Keratinocyte (primary cell): ENCODE measurements around the gene RASAL2. TPM values are rescaled to one million over a fixed set of nuclear protein-coding genes. Genes with fewer than 3 reads are reported as not detected.

Source experiments
- DNase-seq: peaks from one replicate; pipeline ENCODE4 v3.0.0-alpha.2; 2011; ENCODE audit warnings: low read depth, missing footprints, low spot score
- FAIRE-seq: peaks from 2 replicates; lab custom pipeline; 2011; peaks lifted over from hg19 to GRCh38; lab: Jason Lieb, UNC
- H2AFZ ChIP-seq: 2 replicates; pipeline ENCODE4 v1.6.0; 2012; ENCODE audit warnings: low read length, control low read depth, inconsistent platforms; ENCODE audit not compliant: control insufficient read depth
- H3K27ac ChIP-seq: 2 replicates; pipeline ENCODE4 v1.5.1; 2011; ENCODE audit warnings: low read length; ENCODE audit not compliant: control insufficient read depth, insufficient read depth
- H3K27me3 ChIP-seq: 3 replicates; pipeline ENCODE4 v1.6.0; 2011; ENCODE audit warnings: low read length; ENCODE audit not compliant: control insufficient read depth, insufficient read depth; ENCODE audit errors: extremely low read depth
- H3K36me3 ChIP-seq, 2 experiments: 2 replicates in 1 of 2; 3 replicates in 1 of 2; pipeline ENCODE4 v1.5.1; 2011; ENCODE audit warnings: low read length in 2 of 2, mild to moderate bottlenecking in 1 of 2; ENCODE audit not compliant: control insufficient read depth in 2 of 2, insufficient read depth in 2 of 2; ENCODE audit errors: extremely low read depth in 1 of 2
- H3K4me1 ChIP-seq: 3 replicates; pipeline ENCODE4 v1.5.1; 2011; ENCODE audit warnings: low read length; ENCODE audit not compliant: control insufficient read depth, insufficient read depth; ENCODE audit errors: extremely low read depth
- H3K4me2 ChIP-seq: 3 replicates; pipeline ENCODE4 v1.6.0; 2011; ENCODE audit warnings: low read depth, low read length; ENCODE audit not compliant: control insufficient read depth, insufficient read depth; ENCODE audit errors: extremely low read depth
- H3K4me3 ChIP-seq, 3 experiments: fragments of 200-600 bp in 1 of 3; sonication (generic) in 1 of 3; 2 replicates in 2 of 3; 3 replicates in 1 of 3; pipeline ENCODE4 v1.5.1; 2011 to 2016; ENCODE audit warnings: low read length in 3 of 3, mild to moderate bottlenecking in 3 of 3, control low read depth in 2 of 3, inconsistent platforms in 1 of 3, low read depth in 1 of 3, mixed read lengths in 1 of 3, mixed run types in 1 of 3, moderate library complexity in 1 of 3; ENCODE audit not compliant: control insufficient read depth in 2 of 3, insufficient read depth in 2 of 3; ENCODE audit errors: extremely low read depth in 1 of 3
- H3K79me2 ChIP-seq: 2 replicates; pipeline ENCODE4 v1.6.0; 2012; ENCODE audit warnings: low read length; ENCODE audit not compliant: control insufficient read depth, insufficient read depth
- H3K9ac ChIP-seq: 3 replicates; pipeline ENCODE4 v1.6.0; 2011; ENCODE audit warnings: low read length; ENCODE audit not compliant: control insufficient read depth, insufficient read depth; ENCODE audit errors: extremely low read depth
- H3K9me1 ChIP-seq: 3 replicates; pipeline ENCODE4 v1.6.0; 2011; ENCODE audit warnings: low read length; ENCODE audit not compliant: control insufficient read depth, insufficient read depth; ENCODE audit errors: extremely low read depth
- H3K9me3 ChIP-seq: 2 replicates; pipeline ENCODE4 v1.5.1; 2012; ENCODE audit warnings: low read depth, low read length; ENCODE audit not compliant: control insufficient read depth
- H4K20me1 ChIP-seq: 3 replicates; pipeline ENCODE4 v1.6.0; 2011; ENCODE audit warnings: low read length; ENCODE audit not compliant: control insufficient read depth, insufficient read depth; ENCODE audit errors: extremely low read depth
- EZH2 ChIP-seq: IDR thresholded peaks from one replicate; pipeline ENCODE4 v1.6.1; 2012; ENCODE audit warnings: inconsistent platforms, mild to moderate bottlenecking, low read length, moderate library complexity
- dilution Hi-C: fragments of 300-500 bp; cut with MboI; formaldehyde crosslinking; loops from one replicate; pipeline ENCODE4 v1.7.0; 2020; ENCODE audit warnings: low sequenced_read_pairs; ENCODE audit not compliant: extremely low pct_ligation_motif_present
- polyA plus RNA-seq, 5 experiments: library from polyadenylated mRNA; depleted of rRNA in 3 of 5; stranded (reverse) in 3 of 5; stranded (forward) in 1 of 5; unstranded in 1 of 5; fragments of >200 nt; gene quantifications; 1 replicate in 1 of 5; 2 replicates in 3 of 5; 3 replicates in 1 of 5; pipeline versions ENCODE4 v1.2.1 to v1.2.3, GENCODE V29; 2011 to 2012; ENCODE audit warnings: missing spikeins in 2 of 5, low read depth in 1 of 5, low replicate concordance in 1 of 5
- TF ChIP-seq, protein P1 (sequence below), 3 experiments: IDR thresholded peaks in 1 of 3; conservative IDR thresholded peaks in 1 of 3; optimal IDR thresholded peaks in 1 of 3; 2 replicates in 2 of 3; 3 replicates in 1 of 3; pipeline versions ENCODE3 to v1.5.1; 2011; ENCODE audit warnings: low read length in 3 of 3, mild to moderate bottlenecking in 3 of 3, moderate library complexity in 2 of 3, control low read depth in 1 of 3, inconsistent platforms in 1 of 3; ENCODE audit not compliant: insufficient read depth in 2 of 3; ENCODE audit errors: extremely low read depth in 1 of 3

The RASAL2 gene
- polyA plus RNA-seq, 1 donor (not counting 4 experiments of a cell fraction or from before 2014, with no cell fraction given), result 27.2 TPM

DNA sequence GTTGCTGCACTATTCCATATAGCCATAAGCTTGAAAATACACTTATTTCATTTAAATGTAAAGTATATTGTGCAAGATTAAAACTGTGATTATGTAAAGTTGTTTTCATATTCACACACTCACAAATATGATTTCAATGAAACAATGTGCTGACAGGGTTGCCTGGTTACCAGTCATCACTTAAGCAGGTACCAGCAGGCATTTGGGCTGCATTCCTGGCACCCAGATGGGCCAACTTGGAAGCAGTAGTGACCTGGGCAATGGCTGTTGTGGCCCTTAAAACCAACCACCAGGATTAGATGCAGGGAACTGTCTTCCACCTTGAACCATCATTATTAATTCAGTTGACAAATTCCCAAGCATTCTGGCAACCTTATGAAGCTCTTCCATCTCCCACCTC, 45.0 kb upstream of the RASAL2 start:
- Histone ChIP-seq H3K4me2 (no peak overlapping the region), H3K9ac (no peak overlapping the region), H3K27ac (no peak overlapping the region), H3K9me1 (no peaks in the 10 kb centered on the region), H4K20me1 (no peaks in the 10 kb centered on the region), H3K27me3 (no peaks in the 10 kb centered on the region), H3K4me1 (peaks cover 11% of the 10 kb centered on the region), H3K36me3 (no peaks in the 10 kb centered on the region), H3K79me2 (no peaks in the 10 kb centered on the region), H2AFZ (no peak overlapping the region), H3K9me3 (no peaks in the 10 kb centered on the region), H3K4me3 (no peak overlapping the region)
- TF ChIP-seq, protein P1, sequence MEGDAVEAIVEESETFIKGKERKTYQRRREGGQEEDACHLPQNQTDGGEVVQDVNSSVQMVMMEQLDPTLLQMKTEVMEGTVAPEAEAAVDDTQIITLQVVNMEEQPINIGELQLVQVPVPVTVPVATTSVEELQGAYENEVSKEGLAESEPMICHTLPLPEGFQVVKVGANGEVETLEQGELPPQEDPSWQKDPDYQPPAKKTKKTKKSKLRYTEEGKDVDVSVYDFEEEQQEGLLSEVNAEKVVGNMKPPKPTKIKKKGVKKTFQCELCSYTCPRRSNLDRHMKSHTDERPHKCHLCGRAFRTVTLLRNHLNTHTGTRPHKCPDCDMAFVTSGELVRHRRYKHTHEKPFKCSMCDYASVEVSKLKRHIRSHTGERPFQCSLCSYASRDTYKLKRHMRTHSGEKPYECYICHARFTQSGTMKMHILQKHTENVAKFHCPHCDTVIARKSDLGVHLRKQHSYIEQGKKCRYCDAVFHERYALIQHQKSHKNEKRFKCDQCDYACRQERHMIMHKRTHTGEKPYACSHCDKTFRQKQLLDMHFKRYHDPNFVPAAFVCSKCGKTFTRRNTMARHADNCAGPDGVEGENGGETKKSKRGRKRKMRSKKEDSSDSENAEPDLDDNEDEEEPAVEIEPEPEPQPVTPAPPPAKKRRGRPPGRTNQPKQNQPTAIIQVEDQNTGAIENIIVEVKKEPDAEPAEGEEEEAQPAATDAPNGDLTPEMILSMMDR (optimal IDR thresholded peaks at IDR 0.05 in 1 of 3, IDR thresholded peaks at IDR 0.05 in 1 of 3, conservative IDR thresholded peaks at IDR 0.05 in 1 of 3; ENCODE audit: extremely low read depth in 1 of 3, insufficient read depth in 2 of 3, low read length in 3 of 3), result no peak
- TF ChIP-seq EZH2, result no peak
- DNase-seq (no peak), FAIRE-seq (no peak)
- dilution Hi-C loops, result no loop called here

GRCh38 chr1:178050084-178050483, 43.8 kb upstream of the RASAL2 start:
- DNase-seq, result no peak
- dilution Hi-C loops, result no loop called here
- TF ChIP-seq EZH2, result no peak
- TF ChIP-seq, protein P1 (optimal IDR thresholded peaks at IDR 0.05 in 1 of 3, IDR thresholded peaks at IDR 0.05 in 1 of 3, conservative IDR thresholded peaks at IDR 0.05 in 1 of 3; ENCODE audit: extremely low read depth in 1 of 3, insufficient read depth in 2 of 3, low read length in 3 of 3), result no peak
- FAIRE-seq, result no peak
- Histone ChIP-seq H3K27me3 (no peaks in the 10 kb centered on the region), H3K4me2 (no peak overlapping the region), H4K20me1 (no peaks in the 10 kb centered on the region), H3K79me2 (no peaks in the 10 kb centered on the region), H3K9me3 (no peaks in the 10 kb centered on the region), H3K36me3 (no peaks in the 10 kb centered on the region), H2AFZ (no peak overlapping the region), H3K27ac (no peak overlapping the region), H3K9me1 (no peaks in the 10 kb centered on the region), H3K4me3 (no peak overlapping the region), H3K4me1 (peaks cover 11% of the 10 kb centered on the region), H3K9ac (no peak overlapping the region)
